GM18870 (cell line): ENCODE data around the gene IMP3.

Experiments
- ATAC-seq: cut with Tn5 transposase; IDR thresholded peaks from one replicate; pipeline ENCODE4 v1.9.1; 2021; ENCODE audit warnings: moderate library complexity; ENCODE audit not compliant: unreplicated experiment

IMP3 gene

GRCh38 chr15:75673426-75674235, 33.6 kb upstream of the IMP3 start:
- ATAC-seq, result no peak

- ATAC-seq, result no peak
These were observed 32.8 kb upstream of the IMP3 start for GRCh38 chr15:75672646-75673425.

GRCh38 chr15:75671730-75672602, 31.9 kb upstream of the IMP3 start:
- ATAC-seq, result no peak

- no peak for ATAC-seq
These were observed 29.8 kb upstream of the IMP3 start for GRCh38 chr15:75669879-75670212.

GRCh38 chr15:75669191-75669878, 29.3 kb upstream of the IMP3 start:
- no peak for ATAC-seq

- no peak for ATAC-seq
These were observed 26.9 kb upstream of the IMP3 start for GRCh38 chr15:75666823-75667501.

- ATAC-seq, result no peak
These were observed 24.0 kb upstream of the IMP3 start for GRCh38 chr15:75663931-75664421.

- ATAC-seq, result no peak
These were observed 22.9 kb upstream of the IMP3 start for GRCh38 chr15:75662823-75663519.

GRCh38 chr15:75661756-75662140, 21.7 kb upstream of the IMP3 start:
- ATAC-seq, result no peak

- no peak for ATAC-seq
These were observed 21.2 kb upstream of the IMP3 start for GRCh38 chr15:75661100-75661755.

GRCh38 chr15:75659928-75660645, 20.1 kb upstream of the IMP3 start:
- ATAC-seq, result no peak

- ATAC-seq, result no peak
These were observed 19.2 kb upstream of the IMP3 start for GRCh38 chr15:75659141-75659771.

GRCh38 chr15:75656813-75657212, 16.8 kb upstream of the IMP3 start:
- no peak for ATAC-seq

GRCh38 chr15:75656331-75656730, 16.3 kb upstream of the IMP3 start:
- no peak for ATAC-seq

- ATAC-seq, result no peak
These were observed 15.9 kb upstream of the IMP3 start for GRCh38 chr15:75655931-75656330.

GRCh38 chr15:75654201-75654907, 14.3 kb upstream of the IMP3 start:
- ATAC-seq, result no peak

- ATAC-seq, result no peak
These were observed 13.4 kb upstream of the IMP3 start for GRCh38 chr15:75653347-75653913.
